Measurements from ENCODE around the gene FAM174A. TPM values are rescaled to one million over a fixed set of nuclear protein-coding genes. Genes with fewer than 3 reads are reported as not detected.

Gene FAM174A
- polyA plus RNA-seq, 3 donors, result 5.3 to 11.1 (median 9.2) TPM

GRCh38 chr5:100537946-100538345, 2.8 kb downstream of the FAM174A start:
- no peaks in the 10 kb centered on the region for H3K27me3 ChIP-seq (ENCODE audit: control insufficient read depth in 2 of 2, insufficient read depth in 2 of 2, low read length in 2 of 2)
- no peak for DNase-seq
- H3K9me3 Mint-ChIP-seq, result no peaks in the 10 kb centered on the region
- H3K4me3 Mint-ChIP-seq, result no peak overlapping the region
- H3K4me1 ChIP-seq (ENCODE audit: control insufficient read depth in 1 of 2, insufficient read depth in 2 of 2, low read length in 2 of 2), result peaks cover 17 to 25% of the 10 kb centered on the region in 2 donors
- no peak overlapping the region for H3K9ac ChIP-seq (ENCODE audit: insufficient read depth, low read length, poor library complexity, severe bottlenecking)
- H3K27me3 Mint-ChIP-seq (ENCODE audit: low read depth in 3 of 3), result no peaks in the 10 kb centered on the region
- H3K4me2 ChIP-seq (replicated peaks; ENCODE audit: extremely low read depth, low read length, poor library complexity, severe bottlenecking), result no peak overlapping the region
- WGBS (ENCODE audit: insufficient coverage), result 100% methylated on average over 1 of the region's 1 CpG
- no peaks in the 10 kb centered on the region for H3K9me3 ChIP-seq (replicated peaks in 1 of 2; ENCODE audit: control insufficient read depth in 1 of 2, insufficient read depth in 1 of 2, low read length in 2 of 2)
- H3K27ac ChIP-seq (ENCODE audit: low read depth in 1 of 2, low read length in 2 of 2), result no peak overlapping the region
- no peak overlapping the region for H2AFZ ChIP-seq (ENCODE audit: insufficient read depth, low read depth, low read length, poor library complexity, severe bottlenecking)
- H4K20me1 ChIP-seq (ENCODE audit: insufficient read depth, low read length), result peaks cover 4% of the 10 kb centered on the region
- H3K79me2 ChIP-seq (ENCODE audit: insufficient read depth, low read length), result peaks cover 25% of the 10 kb centered on the region
- TF ChIP-seq, protein P1, sequence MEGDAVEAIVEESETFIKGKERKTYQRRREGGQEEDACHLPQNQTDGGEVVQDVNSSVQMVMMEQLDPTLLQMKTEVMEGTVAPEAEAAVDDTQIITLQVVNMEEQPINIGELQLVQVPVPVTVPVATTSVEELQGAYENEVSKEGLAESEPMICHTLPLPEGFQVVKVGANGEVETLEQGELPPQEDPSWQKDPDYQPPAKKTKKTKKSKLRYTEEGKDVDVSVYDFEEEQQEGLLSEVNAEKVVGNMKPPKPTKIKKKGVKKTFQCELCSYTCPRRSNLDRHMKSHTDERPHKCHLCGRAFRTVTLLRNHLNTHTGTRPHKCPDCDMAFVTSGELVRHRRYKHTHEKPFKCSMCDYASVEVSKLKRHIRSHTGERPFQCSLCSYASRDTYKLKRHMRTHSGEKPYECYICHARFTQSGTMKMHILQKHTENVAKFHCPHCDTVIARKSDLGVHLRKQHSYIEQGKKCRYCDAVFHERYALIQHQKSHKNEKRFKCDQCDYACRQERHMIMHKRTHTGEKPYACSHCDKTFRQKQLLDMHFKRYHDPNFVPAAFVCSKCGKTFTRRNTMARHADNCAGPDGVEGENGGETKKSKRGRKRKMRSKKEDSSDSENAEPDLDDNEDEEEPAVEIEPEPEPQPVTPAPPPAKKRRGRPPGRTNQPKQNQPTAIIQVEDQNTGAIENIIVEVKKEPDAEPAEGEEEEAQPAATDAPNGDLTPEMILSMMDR (IDR thresholded peaks at IDR 0.05), result no peak
- no peak overlapping the region for H3K4me3 ChIP-seq (replicated peaks in 1 of 3; ENCODE audit: low read depth in 2 of 3, low read length in 3 of 3)
- peaks cover 0 to 2% of the 10 kb centered on the region in 2 donors for H3K36me3 Mint-ChIP-seq
- peaks cover 19% of the 10 kb centered on the region for H3K4me1 Mint-ChIP-seq
- H3K36me3 ChIP-seq (replicated peaks in 1 of 2; ENCODE audit: control insufficient read depth in 1 of 2, insufficient read depth in 2 of 2, low read length in 2 of 2), result no peaks in the 10 kb centered on the region
- no peak overlapping the region for H3K27ac Mint-ChIP-seq
- intact Hi-C loops (cut with micrococcal nuclease), result no loop called here

DNA sequence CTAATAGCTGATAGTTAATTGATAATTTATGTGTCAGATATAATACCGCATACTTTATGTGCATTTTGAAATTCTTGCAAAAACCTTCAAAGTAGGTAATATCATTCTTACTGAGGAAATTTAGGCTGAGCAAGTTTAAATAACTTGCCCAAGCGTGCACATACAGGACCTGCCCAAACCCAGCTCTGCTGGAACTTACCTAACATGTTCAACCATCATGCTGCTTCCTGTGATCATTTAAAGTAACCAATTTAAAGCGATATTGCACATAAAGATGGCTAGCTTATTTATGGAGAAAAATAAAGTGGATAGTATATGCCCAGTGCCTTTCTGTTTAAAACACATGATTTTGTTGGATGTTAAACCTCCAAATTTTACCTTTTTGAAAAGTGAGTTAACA, 4.3 kb downstream of the FAM174A start:
- Histone ChIP-seq H3K79me2 (ENCODE audit: insufficient read depth, low read length) (peaks cover 25% of the 10 kb centered on the region), H3K27me3 (ENCODE audit: control insufficient read depth in 2 of 2, insufficient read depth in 2 of 2, low read length in 2 of 2) (no peaks in the 10 kb centered on the region), H2AFZ (ENCODE audit: insufficient read depth, low read depth, low read length, poor library complexity, severe bottlenecking) (no peak overlapping the region), H3K9ac (ENCODE audit: insufficient read depth, low read length, poor library complexity, severe bottlenecking) (no peak overlapping the region), H3K27ac (ENCODE audit: low read depth in 1 of 2, low read length in 2 of 2) (no peak overlapping the region), H4K20me1 (ENCODE audit: insufficient read depth, low read length) (peaks cover 4% of the 10 kb centered on the region), H3K4me1 (ENCODE audit: control insufficient read depth in 1 of 2, insufficient read depth in 2 of 2, low read length in 2 of 2) (peaks cover 17 to 24% of the 10 kb centered on the region in 2 donors), H3K4me3 (replicated peaks in 1 of 3; ENCODE audit: low read depth in 2 of 3, low read length in 3 of 3) (no peak overlapping the region), H3K4me2 (replicated peaks; ENCODE audit: extremely low read depth, low read length, poor library complexity, severe bottlenecking) (no peak overlapping the region), H3K36me3 (replicated peaks in 1 of 2; ENCODE audit: control insufficient read depth in 1 of 2, insufficient read depth in 2 of 2, low read length in 2 of 2) (no peaks in the 10 kb centered on the region), H3K9me3 (replicated peaks in 1 of 2; ENCODE audit: control insufficient read depth in 1 of 2, insufficient read depth in 1 of 2, low read length in 2 of 2) (no peaks in the 10 kb centered on the region)
- DNase-seq, result no peak
- H3K36me3 Mint-ChIP-seq, result peaks cover 0 to 3% of the 10 kb centered on the region in 2 donors
- intact Hi-C loops (cut with micrococcal nuclease), result no loop called here
- TF ChIP-seq, protein P1 (IDR thresholded peaks at IDR 0.05), result no peak
- no peak overlapping the region for H3K4me3 Mint-ChIP-seq
- H3K4me1 Mint-ChIP-seq, result peaks cover 19% of the 10 kb centered on the region
- 83% methylated on average over 1 of the region's 3 CpGs for WGBS (ENCODE audit: insufficient coverage)
- no peaks in the 10 kb centered on the region for H3K27me3 Mint-ChIP-seq (ENCODE audit: low read depth in 3 of 3)
- no peak overlapping the region for H3K27ac Mint-ChIP-seq
- no peaks in the 10 kb centered on the region for H3K9me3 Mint-ChIP-seq
